GM10248 (cell line): Measurements from ENCODE around the gene PPP6R3.

Source experiments
- CTCF ChIA-PET: fragments of 300-600 bp; sonication (Branson Sonifier 250); formaldehyde crosslinking; extraction: SDS; loops from one replicate; lab custom pipeline; 2021; ENCODE audit warnings: antibody characterized with exemption; lab: Yijun Ruan, JAX
- POLR2A ChIA-PET: fragments of 350-650 bp; sonication (Branson Sonifier 250); formaldehyde crosslinking; extraction: SDS; loops from one replicate; lab custom pipeline; 2020; ENCODE audit warnings: antibody characterized with exemption; lab: Yijun Ruan, JAX
- DNase-seq: peaks from one replicate; pipeline ENCODE4 v3.0.0; 2012; ENCODE audit errors: extremely low spot score
- CTCF ChIP-seq: IDR thresholded peaks from 2 replicates; pipeline ENCODE4 v1.5.1; 2012; ENCODE audit warnings: mild to moderate bottlenecking, low read depth; ENCODE audit errors: extremely low read depth, missing control alignments, control extremely low read depth

The PPP6R3 gene

GRCh38 chr11:68655406-68655805 is 194.9 kb downstream of the PPP6R3 start:
- ChIA-PET POLR2A (no interaction called here), CTCF (no interaction called here)
- no peak for TF ChIP-seq CTCF
- no peak for DNase-seq

GRCh38 chr11:68655806-68656205 is 195.3 kb downstream of the PPP6R3 start:
- DNase-seq, result no peak
- POLR2A ChIA-PET, result no interaction called here
- CTCF ChIA-PET, result no interaction called here
- no peak for TF ChIP-seq CTCF

GRCh38 chr11:68657021-68657780 is 196.6 kb downstream of the PPP6R3 start:
- CTCF ChIA-PET, result no interaction called here
- POLR2A ChIA-PET, result no interaction called here
- DNase-seq, result no peak
- no peak for TF ChIP-seq CTCF

- CTCF ChIA-PET, result no interaction called here
- POLR2A ChIA-PET, result no interaction called here
- DNase-seq, result no peak
- no peak for TF ChIP-seq CTCF
These were observed 197.5 kb downstream of the PPP6R3 start for GRCh38 chr11:68658097-68658496.

GRCh38 chr11:68658661-68659060 is 198.1 kb downstream of the PPP6R3 start:
- no peak for TF ChIP-seq CTCF
- ChIA-PET POLR2A (no interaction called here), CTCF (no interaction called here)
- no peak for DNase-seq

DNA sequence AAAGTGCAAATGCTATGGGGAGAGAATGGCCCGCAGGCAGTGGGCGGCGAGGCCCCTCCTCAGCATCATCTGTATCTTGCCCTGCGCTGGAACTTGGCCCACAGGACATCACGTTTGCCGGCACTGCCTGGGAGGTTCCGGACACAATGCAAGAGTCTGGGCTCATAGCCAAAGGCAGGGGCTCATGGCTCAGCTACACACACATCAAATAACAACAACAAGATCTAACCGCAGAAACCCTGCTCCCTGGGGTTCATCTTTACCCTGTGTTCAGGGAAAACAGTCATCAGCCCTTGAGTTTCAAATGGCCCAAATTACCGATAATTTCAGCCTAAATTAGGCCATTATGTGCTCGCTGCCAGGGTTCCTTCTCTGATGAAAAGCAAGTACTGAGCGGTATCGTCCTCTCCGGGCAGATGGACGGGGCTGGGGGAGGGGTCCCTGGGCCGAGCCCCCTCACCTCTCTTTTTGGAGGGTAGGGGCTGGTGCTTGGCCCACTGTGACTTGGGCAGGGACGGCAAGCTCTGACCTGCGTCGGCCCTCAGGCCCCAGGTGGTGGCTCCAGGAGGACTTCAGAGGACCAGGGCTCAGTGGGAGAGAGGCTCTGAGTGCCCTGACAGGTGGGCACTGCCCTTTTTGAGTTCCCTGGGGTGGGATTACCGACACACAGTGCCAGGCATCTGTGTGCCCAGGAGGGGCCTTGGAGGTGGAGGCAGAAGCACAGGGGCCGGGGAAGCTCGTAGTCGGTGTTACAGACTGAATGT is 198.8 kb downstream of the PPP6R3 start:
- no peak for TF ChIP-seq CTCF
- POLR2A ChIA-PET, result no interaction called here
- DNase-seq, result no peak
- CTCF ChIA-PET, result no interaction called here
